Measurements from ENCODE around the gene FTCD. TPM values are rescaled to one million over a fixed set of nuclear protein-coding genes. Genes with fewer than 3 reads are reported as not detected.

FTCD gene
- total and polyA plus RNA-seq, 2 donors (not counting 3 experiments of a cell fraction or from before 2014, with no cell fraction given): 0.06 to 1.2 TPM

- no peaks in the 10 kb centered on the region for H3K79me2 ChIP-seq (ENCODE audit: control insufficient read depth, insufficient read depth, low read length)
Measured at GRCh38 chr21:46138383-46138970, 16.9 kb downstream of the FTCD start.

DNA sequence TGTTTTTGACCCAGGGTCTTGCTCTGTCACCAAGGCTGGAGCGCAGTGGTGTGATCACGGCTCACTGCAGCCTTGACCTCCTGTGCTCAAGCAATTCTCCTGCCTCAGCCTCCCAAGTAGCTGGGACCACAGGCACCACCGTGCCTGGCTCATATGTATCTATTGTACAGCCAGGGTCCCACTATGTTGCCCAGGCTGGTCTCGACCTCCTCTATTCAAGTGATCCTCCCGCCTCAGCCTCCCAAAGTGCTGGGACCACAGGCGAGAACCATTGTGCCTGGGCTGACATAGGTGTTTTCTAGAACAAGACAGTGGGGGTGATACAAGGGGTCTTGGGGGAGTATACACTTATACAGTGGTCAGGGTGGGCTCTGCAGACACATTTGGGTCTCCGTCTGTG lies 17.5 kb downstream of the FTCD start:
- no peaks in the 10 kb centered on the region for H3K79me2 ChIP-seq (ENCODE audit: control insufficient read depth, insufficient read depth, low read length)
- no peak overlapping the region for H3K4me2 ChIP-seq (ENCODE audit: insufficient read depth, low read length)
- H4K20me1 ChIP-seq (replicated peaks; ENCODE audit: control insufficient read depth, extremely low read depth, insufficient read depth, low read length): no peaks in the 10 kb centered on the region
- H3K36me3 ChIP-seq (ENCODE audit: control insufficient read depth in 2 of 2, extremely low read depth in 1 of 2, insufficient read depth in 2 of 2, low read length in 2 of 2): no peaks in the 10 kb centered on the region
- peaks cover 0 to 4% of the 10 kb centered on the region in 2 experiments for H3K27me3 ChIP-seq (ENCODE audit: control insufficient read depth in 2 of 2, insufficient read depth in 2 of 2, low read length in 2 of 2)
- no peaks in the 10 kb centered on the region for H3K9me3 ChIP-seq (replicated peaks; ENCODE audit: control insufficient read depth, insufficient read depth, low read length)
- no peaks in the 10 kb centered on the region for H3K9me1 ChIP-seq (replicated peaks; ENCODE audit: control insufficient read depth, extremely low read depth, insufficient read depth, low read length)
- no peak overlapping the region for H3K27ac ChIP-seq (ENCODE audit: insufficient read depth, low read depth, low read length)
- dilution Hi-C loops (cut with MboI; ENCODE audit: extremely low pct_ligation_motif_present, low sequenced_read_pairs) (no loop called here), intact Hi-C loops (cut with micrococcal nuclease) (no loop called here)
- no peak overlapping the region for H3K4me3 ChIP-seq (replicated peaks in 1 of 3; ENCODE audit: insufficient read depth in 1 of 3, low read depth in 1 of 3, low read length in 3 of 3)
- TF ChIP-seq POLR2A (IDR thresholded peaks at IDR 0.05; ENCODE audit: low read depth, low read length): no peak
- TF ChIP-seq GATA2 (IDR thresholded peaks at IDR 0.05; ENCODE audit: insufficient read depth, insufficient read length, low read depth, low read length): no peak
- TF ChIP-seq EZH2 (IDR thresholded peaks at IDR 0.05; ENCODE audit: borderline replicate concordance, low read depth, low read length, severe bottlenecking): no peak
- TF ChIP-seq MAX (IDR thresholded peaks at IDR 0.05; ENCODE audit: insufficient read depth, insufficient read length): no peak
- TF ChIP-seq JUN (IDR thresholded peaks at IDR 0.05; ENCODE audit: borderline replicate concordance, insufficient read depth, insufficient read length, low read depth): no peak
- TF ChIP-seq FOS (IDR thresholded peaks at IDR 0.05; ENCODE audit: borderline replicate concordance, insufficient read depth, low read length): no peak
- TF ChIP-seq CTCF (IDR thresholded peaks at IDR 0.05; ENCODE audit: extremely low read depth in 1 of 2, insufficient read depth in 1 of 2, low read depth in 1 of 2, low read length in 2 of 2): no peak
- no peak for TF ChIP-seq POLR2AphosphoS5 (IDR thresholded peaks at IDR 0.05; ENCODE audit: insufficient read depth, low read depth, low read length)
- no peak for TF ChIP-seq MYC (IDR thresholded peaks at IDR 0.05; ENCODE audit: low read depth, low read length)
- no peak overlapping the region for H3K9ac ChIP-seq (replicated peaks; ENCODE audit: extremely low read depth, insufficient read depth, low read length)
- no peaks in the 10 kb centered on the region for H3K4me1 ChIP-seq (ENCODE audit: control insufficient read depth, extremely low read depth, insufficient read depth, low read length)
- no peak overlapping the region for H2AFZ ChIP-seq (ENCODE audit: low read depth, low read length)
- no peak for FAIRE-seq
- ChIA-PET CTCF (no interaction called here), POLR2A (no interaction called here)
- DNase-seq (ENCODE audit: low read depth, low spot score): no peak
- BruUV-seq (replicated peaks): no TSS peak

More at GRCh38 chr21:46138383-46138970, 16.9 kb downstream of the FTCD start:
- Histone ChIP-seq H3K36me3 (ENCODE audit: control insufficient read depth in 2 of 2, extremely low read depth in 1 of 2, insufficient read depth in 2 of 2, low read length in 2 of 2) (no peaks in the 10 kb centered on the region), H3K4me1 (ENCODE audit: control insufficient read depth, extremely low read depth, insufficient read depth, low read length) (no peaks in the 10 kb centered on the region), H3K9me1 (replicated peaks; ENCODE audit: control insufficient read depth, extremely low read depth, insufficient read depth, low read length) (no peaks in the 10 kb centered on the region), H3K27me3 (ENCODE audit: control insufficient read depth in 2 of 2, insufficient read depth in 2 of 2, low read length in 2 of 2) (peaks cover 0 to 4% of the 10 kb centered on the region in 2 experiments), H3K9ac (replicated peaks; ENCODE audit: extremely low read depth, insufficient read depth, low read length) (no peak overlapping the region), H3K27ac (ENCODE audit: insufficient read depth, low read depth, low read length) (no peak overlapping the region), H2AFZ (ENCODE audit: low read depth, low read length) (no peak overlapping the region), H4K20me1 (replicated peaks; ENCODE audit: control insufficient read depth, extremely low read depth, insufficient read depth, low read length) (no peaks in the 10 kb centered on the region), H3K4me2 (ENCODE audit: insufficient read depth, low read length) (no peak overlapping the region), H3K4me3 (replicated peaks in 1 of 3; ENCODE audit: insufficient read depth in 1 of 3, low read depth in 1 of 3, low read length in 3 of 3) (no peak overlapping the region), H3K9me3 (replicated peaks; ENCODE audit: control insufficient read depth, insufficient read depth, low read length) (no peaks in the 10 kb centered on the region)
- ChIA-PET CTCF (interaction anchor here (1.0 kb wide), 1 partner anchor 10 kb away, joined by 3 read pairs; no protein-coding TSS in a partner anchor), POLR2A (no interaction called here)
- dilution Hi-C loops (cut with MboI; ENCODE audit: extremely low pct_ligation_motif_present, low sequenced_read_pairs) (no loop called here), intact Hi-C loops (cut with micrococcal nuclease) (no loop called here)
- no TSS peak for BruUV-seq (replicated peaks)
- FAIRE-seq (no peak), DNase-seq (ENCODE audit: low read depth, low spot score) (no peak)
- TF ChIP-seq MAX (IDR thresholded peaks at IDR 0.05; ENCODE audit: insufficient read depth, insufficient read length) (no peak), POLR2A (IDR thresholded peaks at IDR 0.05; ENCODE audit: low read depth, low read length) (no peak)

Measured in endothelial cell of umbilical vein (primary cell).